HEK293T (cell line): Measurements from ENCODE around the gene TRABD2A.

Source experiments
- ARNT ChIP-seq: fragments of 450-650 bp; IDR thresholded peaks from 2 replicates; pipeline ENCODE4 v1.6.1; 2017; ENCODE audit warnings: mild to moderate bottlenecking
- BHLHE40 ChIP-seq: fragments of 450-650 bp; IDR thresholded peaks from 2 replicates; pipeline ENCODE4 v1.6.1; 2016; ENCODE audit warnings: mild to moderate bottlenecking, moderate library complexity, borderline replicate concordance
- ELF4 ChIP-seq: fragments of 450-650 bp; IDR thresholded peaks from 2 replicates; pipeline ENCODE4 v1.6.1; 2017; ENCODE audit warnings: antibody characterized with exemption
- FOXA1 ChIP-seq: fragments of 450-650 bp; IDR thresholded peaks from 2 replicates; pipeline ENCODE4 v1.6.1; 2016; ENCODE audit warnings: mild to moderate bottlenecking
- FOXK2 ChIP-seq: fragments of 450-650 bp; IDR thresholded peaks from 2 replicates; pipeline ENCODE4 v1.6.1; 2016; ENCODE audit warnings: mild to moderate bottlenecking
- FOXM1 ChIP-seq: fragments of 450-650 bp; IDR thresholded peaks from 2 replicates; pipeline ENCODE4 v1.6.1; 2017; ENCODE audit warnings: mild to moderate bottlenecking, borderline replicate concordance
- HDGF ChIP-seq: fragments of 450-650 bp; IDR thresholded peaks from 2 replicates; pipeline ENCODE4 v1.6.1; 2017; ENCODE audit warnings: antibody characterized with exemption, borderline replicate concordance
- L3MBTL2 ChIP-seq: fragments of 450-650 bp; conservative IDR thresholded peaks from 2 replicates; pipeline ENCODE4 v1.6.1; 2016; ENCODE audit warnings: mild to moderate bottlenecking
- LEF1 ChIP-seq: fragments of 450-650 bp; IDR thresholded peaks from 2 replicates; pipeline ENCODE4 v1.6.1; 2017; ENCODE audit warnings: mild to moderate bottlenecking, borderline replicate concordance
- NFRKB ChIP-seq: fragments of 450-650 bp; IDR thresholded peaks from 2 replicates; pipeline ENCODE4 v1.6.1; 2016; ENCODE audit warnings: mild to moderate bottlenecking, moderate library complexity
- SP1 ChIP-seq: fragments of 450-650 bp; IDR thresholded peaks from 2 replicates; pipeline ENCODE4 v1.6.1; 2017
- SUZ12 ChIP-seq: fragments of 450-650 bp; IDR thresholded peaks from 2 replicates; pipeline ENCODE4 v1.6.1; 2016; ENCODE audit warnings: mild to moderate bottlenecking
- TARDBP ChIP-seq: fragments of 450-650 bp; IDR thresholded peaks from 2 replicates; pipeline ENCODE4 v1.6.1; 2016
- ZNF384 ChIP-seq: fragments of 450-650 bp; IDR thresholded peaks from 2 replicates; pipeline ENCODE4 v1.6.1; 2016

- no peak for TF ChIP-seq L3MBTL2
- no peak for TF ChIP-seq HDGF
- TF ChIP-seq SP1: no peak
- TF ChIP-seq FOXM1: no peak
- TF ChIP-seq FOXA1: no peak
- TF ChIP-seq FOXK2: no peak
- no peak for TF ChIP-seq LEF1
- TF ChIP-seq BHLHE40: no peak
- no peak for TF ChIP-seq TARDBP
- TF ChIP-seq NFRKB: no peak
- TF ChIP-seq SUZ12: no peak
- TF ChIP-seq ZNF384: no peak
- no peak for TF ChIP-seq ARNT
- TF ChIP-seq ELF4: no peak
These were observed 5.7 kb downstream of the TRABD2A start for GRCh38 chr2:84875213-84875560.
